Measurements from ENCODE around the gene ZNF654.

ZNF654 gene

DNA sequence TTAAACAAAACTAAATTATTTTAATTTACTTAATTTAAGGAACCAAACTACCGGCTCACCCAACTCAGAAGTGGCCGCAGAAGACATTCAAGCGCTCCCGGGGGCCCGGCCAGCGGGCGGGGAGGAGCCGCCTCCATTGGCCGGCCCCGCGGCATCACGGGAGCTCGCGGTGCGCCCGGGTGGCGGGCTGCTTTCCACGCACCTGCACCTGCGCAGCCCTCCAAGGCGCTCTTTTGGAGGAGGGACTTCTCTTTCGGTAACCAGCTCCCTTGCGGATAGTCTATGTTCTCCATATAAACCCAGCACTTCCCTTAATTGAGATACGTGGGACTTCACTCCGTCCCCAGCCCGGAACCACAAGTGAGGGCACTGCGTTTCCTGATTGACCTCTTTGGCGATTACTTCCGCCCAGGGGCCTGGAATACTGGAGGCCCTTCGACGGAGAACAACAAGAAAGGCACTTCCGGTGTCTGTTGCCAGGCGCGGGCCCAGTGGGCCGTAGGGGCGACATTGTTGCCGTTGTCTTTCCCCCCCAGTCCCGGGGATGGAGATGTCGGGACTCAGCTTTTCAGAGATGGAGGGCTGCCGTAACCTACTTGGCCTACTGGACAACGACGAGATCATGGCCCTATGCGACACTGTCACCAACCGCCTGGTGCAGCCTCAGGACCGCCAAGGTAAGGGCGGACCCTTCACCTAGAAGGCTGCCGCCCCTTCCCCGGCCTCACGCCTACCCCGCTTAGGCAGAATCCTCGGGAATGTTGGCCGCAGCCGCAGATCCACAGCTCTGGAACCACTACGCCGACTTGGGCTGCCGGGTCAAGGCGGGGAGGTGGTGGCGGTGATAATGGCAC, 90.7 kb downstream of the ZNF654 start, which contains the start of gene C3orf38:
Gene C3orf38, plus strand, starts transcription at position 451 of the 854 bp plus-strand sequence. Its CDS starts 94 bp downstream, at position 545.
- H3K4me3 ChIP-seq (ENCODE audit: low read depth, low read length) = peak within 1 kb of the TSS; percentile 84
- no peak for TF ChIP-seq CTCF (IDR thresholded peaks at IDR 0.05; ENCODE audit: borderline replicate concordance, insufficient read depth, low read depth, low read length)

DNA sequence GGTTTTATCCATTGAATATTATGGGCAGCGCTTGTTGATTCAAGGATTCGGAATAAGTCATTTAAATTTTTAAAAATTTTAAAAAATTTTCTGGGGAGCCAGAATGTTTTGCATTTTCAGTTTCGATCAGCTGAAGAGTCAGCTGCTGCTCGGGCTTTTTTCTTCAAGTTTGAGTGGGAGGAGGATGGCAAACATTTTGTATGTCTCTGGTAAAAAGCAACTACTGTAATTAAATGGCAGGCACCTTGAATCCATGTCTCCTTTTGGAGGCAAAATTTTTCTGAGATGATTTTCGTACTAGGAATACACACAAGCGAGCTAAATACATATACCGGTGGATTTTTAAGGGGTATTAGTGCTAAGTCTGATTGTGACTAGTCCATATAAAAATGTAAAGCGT, 91.3 kb downstream of the ZNF654 start:
- TF ChIP-seq CTCF (IDR thresholded peaks at IDR 0.05; ENCODE audit: borderline replicate concordance, insufficient read depth, low read depth, low read length) = no peak
- peak overlapping the region; percentile 84 for H3K4me3 ChIP-seq (ENCODE audit: low read depth, low read length)

GRCh38 chr3:88150806-88151205, 91.8 kb downstream of the ZNF654 start:
- no peak for TF ChIP-seq CTCF (IDR thresholded peaks at IDR 0.05; ENCODE audit: borderline replicate concordance, insufficient read depth, low read depth, low read length)
- H3K4me3 ChIP-seq (ENCODE audit: low read depth, low read length) = peak overlapping the region; percentile 84

DNA sequence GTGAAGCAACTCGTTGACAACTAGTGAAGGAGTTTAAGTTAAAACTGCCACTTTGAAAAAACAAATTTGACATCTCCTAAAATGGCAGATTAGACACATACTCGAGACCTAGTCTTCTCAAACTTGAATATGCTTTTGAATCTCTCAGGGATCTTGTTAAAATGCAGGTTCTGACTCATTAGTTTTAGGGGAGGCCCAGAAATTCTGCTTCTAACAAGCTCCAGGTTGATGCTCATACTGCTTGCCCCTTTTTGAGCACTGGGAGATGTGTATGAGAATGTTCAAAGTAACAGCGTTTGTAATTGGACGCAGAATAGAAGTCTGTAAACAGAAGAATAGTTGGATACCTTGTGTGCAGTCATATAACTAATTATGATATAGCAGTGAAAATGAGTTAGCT, 92.3 kb downstream of the ZNF654 start:
- peak overlapping the region; percentile 28 for H3K4me3 ChIP-seq (ENCODE audit: low read depth, low read length)
- no peak for TF ChIP-seq CTCF (IDR thresholded peaks at IDR 0.05; ENCODE audit: borderline replicate concordance, insufficient read depth, low read depth, low read length)

DNA sequence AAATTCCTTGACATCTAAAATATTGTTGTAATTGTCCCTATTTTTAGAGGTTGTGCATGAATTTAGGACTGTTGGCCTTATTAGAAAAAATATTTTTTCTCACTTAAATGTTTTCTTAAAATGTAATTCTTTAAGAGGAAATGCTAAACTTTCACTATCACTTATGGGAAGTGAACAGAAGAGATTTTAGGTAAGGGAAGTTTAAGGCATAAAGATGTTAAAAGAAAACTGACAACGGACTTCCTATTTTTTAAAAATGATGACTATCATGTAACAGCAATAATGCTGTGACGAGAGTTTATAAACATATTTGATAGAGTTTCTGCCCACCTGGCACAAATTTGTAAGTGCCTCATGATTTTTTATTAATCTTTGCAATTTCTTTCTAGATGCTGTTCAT, 93.8 kb downstream of the ZNF654 start:
- no peak overlapping the region for H3K4me3 ChIP-seq (ENCODE audit: low read depth, low read length)
- TF ChIP-seq CTCF (IDR thresholded peaks at IDR 0.05; ENCODE audit: borderline replicate concordance, insufficient read depth, low read depth, low read length) = no peak

GRCh38 chr3:88166419-88166971, 107.4 kb downstream of the ZNF654 start:
- no peak for TF ChIP-seq CTCF (IDR thresholded peaks at IDR 0.05; ENCODE audit: borderline replicate concordance, insufficient read depth, low read depth, low read length)
- no peak overlapping the region for H3K4me3 ChIP-seq (ENCODE audit: low read depth, low read length)

GRCh38 chr3:88167173-88167572, 108.1 kb downstream of the ZNF654 start:
- H3K4me3 ChIP-seq (ENCODE audit: low read depth, low read length) = no peak overlapping the region
- no peak for TF ChIP-seq CTCF (IDR thresholded peaks at IDR 0.05; ENCODE audit: borderline replicate concordance, insufficient read depth, low read depth, low read length)

All from GM12875 (cell line).